GM12878 (cell line): ENCODE data around the gene ZNF496. TPM values are rescaled to one million over a fixed set of nuclear protein-coding genes. Genes with fewer than 3 reads are reported as not detected.
"Not testable (repeated sequence)": the region's sequence is repeated elsewhere in the genome, so short reads cannot be mapped to it uniquely, and the experiment has no call there.

Experiments
- ATAC-seq: fragments of 200-7000 bp; cut with Tn5 transposase; 3 replicates; pipeline ENCODE4 v1.9.1; 2020; ENCODE audit warnings: mild to moderate bottlenecking, moderate library complexity
- BruUV-seq: library from RNA; stranded (reverse); fragments of 400-500 nt; replicated peaks from 2 replicates; lab custom pipeline; 2021; lab: Mats Ljungman, UMichigan
- CTCF ChIA-PET: fragments of 300-600 bp; sonication (Branson Sonifier 250); formaldehyde crosslinking; extraction: SDS; loops from one replicate; lab custom pipeline; 2021; ENCODE audit warnings: inconsistent platforms; lab: Yijun Ruan, JAX
- POLR2A ChIA-PET: fragments of 350-600 bp; formaldehyde crosslinking; extraction: SDS; loops from one replicate; lab custom pipeline; 2021; ENCODE audit warnings: inconsistent platforms; lab: Charles Lee
- RAD21 ChIA-PET: fragments of 300-600 bp; sonication (Branson Sonifier 250); formaldehyde crosslinking; loops from one replicate; lab custom pipeline; 2023; ENCODE audit warnings: antibody characterized with exemption; ENCODE audit not compliant: unreplicated experiment; lab: Charles Lee
- SMC1A ChIA-PET: fragments of 300-600 bp; sonication (Branson Sonifier 250); formaldehyde crosslinking; loops from one replicate; lab custom pipeline; 2023; ENCODE audit not compliant: unreplicated experiment, uncharacterized antibody; lab: Charles Lee
- DNase-seq: peaks from one replicate; pipeline ENCODE4 v3.0.0-alpha.2; 2011; ENCODE audit warnings: low read depth, low spot score
- FAIRE-seq: peaks from 3 replicates; lab custom pipeline; 2011; peaks lifted over from hg19 to GRCh38; lab: Jason Lieb, UNC
- H2AFZ ChIP-seq: 2 replicates; pipeline ENCODE4 v1.6.0; 2011; ENCODE audit warnings: low read depth, low read length, control low read depth; ENCODE audit not compliant: control insufficient read depth
- H3K27ac ChIP-seq: 2 replicates; pipeline ENCODE4 v1.5.1; 2011; ENCODE audit warnings: control low read depth; ENCODE audit not compliant: control insufficient read depth, insufficient read depth
- H3K27me3 ChIP-seq, 2 experiments: replicated peaks in 1 of 2; 2 replicates each; pipeline versions ENCODE4 v1.6.0 to v1.6.1; 2011; ENCODE audit warnings: low read length in 1 of 2; ENCODE audit not compliant: control insufficient read depth in 2 of 2, insufficient read depth in 2 of 2
- H3K36me3 ChIP-seq, 2 experiments: 2 replicates each; pipeline ENCODE4 v1.5.1; 2011; ENCODE audit warnings: low read length in 1 of 2; ENCODE audit not compliant: control insufficient read depth in 2 of 2, insufficient read depth in 2 of 2
- H3K4me1 ChIP-seq: 2 replicates; pipeline ENCODE4 v1.6.1; 2011; ENCODE audit warnings: mild to moderate bottlenecking, low read length, moderate library complexity, mixed read lengths; ENCODE audit not compliant: control insufficient read depth, insufficient read depth
- H3K4me2 ChIP-seq: 2 replicates; pipeline ENCODE4 v1.6.0; 2011; ENCODE audit warnings: control low read depth; ENCODE audit not compliant: control insufficient read depth, insufficient read depth
- H3K4me3 ChIP-seq: fragments of 200-600 bp; sonication (generic); 2 replicates; pipeline ENCODE4 v1.5.1; 2016
- H3K79me2 ChIP-seq: 2 replicates; pipeline ENCODE4 v1.6.0; 2011; ENCODE audit warnings: low read length; ENCODE audit not compliant: control insufficient read depth, insufficient read depth
- H3K9ac ChIP-seq: 2 replicates; pipeline ENCODE4 v1.8.0; 2011; ENCODE audit warnings: low read length, control low read depth, mixed read lengths; ENCODE audit not compliant: control insufficient read depth, insufficient read depth
- H3K9me3 ChIP-seq: replicated peaks from 3 replicates; pipeline ENCODE4 v1.5.1; 2011; ENCODE audit warnings: mild to moderate bottlenecking, low read length; ENCODE audit not compliant: control insufficient read depth, insufficient read depth
- H4K20me1 ChIP-seq: 2 replicates; pipeline ENCODE4 v1.6.0; 2011; ENCODE audit not compliant: control insufficient read depth, insufficient read depth
- MYB ChIP-seq: fragments of 150-350 bp; IDR thresholded peaks from 2 replicates; pipeline ENCODE4 v1.6.1; 2014; ENCODE audit warnings: mild to moderate bottlenecking, low read depth, low read length, borderline replicate concordance
- SMARCA5 ChIP-seq: fragments of 450-650 bp; IDR thresholded peaks from 2 replicates; pipeline ENCODE4 v1.6.1; 2017; ENCODE audit warnings: mild to moderate bottlenecking
- SMC3 ChIP-seq: IDR thresholded peaks from 2 replicates; pipeline ENCODE4 v1.6.1; 2011; ENCODE audit warnings: low read length, improper control_type of control experiment, borderline replicate concordance
- WGBS: methylation state at CpG from one replicate; pipeline ENCODE4 v1.1.6; 2016; ENCODE audit warnings: low lambda C conversion rate; ENCODE audit not compliant: insufficient replicate concordance, insufficient coverage; ENCODE audit errors: missing lambda C conversion rate; 5-methylcytosine and 5-hydroxymethylcytosine counted together
- in situ Hi-C: fragments of 300-500 bp; cut with MboI; formaldehyde crosslinking; loops from 9 replicates; pipeline ENCODE4 v1.14.3; 2018; ENCODE audit warnings: mixed read lengths
- intact Hi-C: fragments of 100-400 bp; cut with micrococcal nuclease; formaldehyde crosslinking; loops from one replicate; pipeline ENCODE4 v1.14.2; 2022; ENCODE audit not compliant: unreplicated experiment
- polyA plus RNA-seq, 11 experiments: library from polyadenylated mRNA; depleted of rRNA in 4 of 11; unstranded in 6 of 11; stranded (reverse) in 5 of 11; fragments of >200 nt; fragmentation: Nextera tagmentation in 4 of 11; fragmentation: Illumina TruSeq in 1 of 11; extraction: Ambion mirVana in 4 of 11; extraction: Trizol in 1 of 11; gene quantifications; 1 replicate in 1 of 11; 2 replicates in 10 of 11; pipeline versions ENCODE4 v1.2.1 to v1.2.3, GENCODE V29; 2011 to 2016; ENCODE audit warnings: inconsistent platforms in 2 of 11, missing spikeins in 2 of 11, low read depth in 1 of 11
- total RNA-seq, 4 experiments: library from RNA; depleted of rRNA in 3 of 4; stranded (reverse); fragments of >200 nt in 3 of 4; fragmentation: Illumina TruSeq in 1 of 4; extraction: Trizol in 1 of 4; gene quantifications; 2 replicates each; pipeline versions ENCODE4 v1.2.1 to v1.2.3, GENCODE V29; 2013 to 2021
- TF ChIP-seq, protein P1 (sequence below): fragments of 450-650 bp; IDR thresholded peaks from 2 replicates; pipeline ENCODE4 v1.6.1; 2017; ENCODE audit warnings: mild to moderate bottlenecking
- TF ChIP-seq, protein P2 (sequence below): fragments of 450-650 bp; formaldehyde crosslinking; IDR thresholded peaks from 2 replicates; pipeline ENCODE4 v1.4.0; 2022; ENCODE audit warnings: mild to moderate bottlenecking, moderate library complexity

The ZNF496 gene
- total and polyA plus RNA-seq, 10 of the 15 experiments (the other 5 are each of a cell fraction or from before 2014, with no cell fraction given): 1.6 to 26.4 (median 12.5) TPM

DNA sequence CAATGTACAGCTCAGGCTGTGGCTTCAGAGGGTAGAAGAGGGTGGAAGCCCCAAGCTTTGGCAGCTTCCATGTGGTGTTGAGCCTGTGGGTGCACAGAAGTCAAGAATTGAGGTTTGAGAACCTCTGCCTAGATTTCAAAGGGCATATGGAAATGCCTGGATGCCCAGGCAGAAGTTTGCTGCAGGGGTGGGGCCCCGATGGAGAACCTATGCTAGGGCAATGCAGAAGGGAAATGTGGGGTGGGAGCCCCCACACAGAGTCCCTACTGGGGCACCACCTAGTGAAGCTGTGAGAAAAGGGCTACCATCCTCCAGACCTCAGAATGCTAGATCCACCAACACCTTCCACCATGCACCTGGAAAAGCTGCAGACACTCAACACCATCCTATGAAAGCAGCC is 34.7 kb upstream of the ZNF496 start:
- H3K4me1 ChIP-seq, H3K36me3 ChIP-seq, FAIRE-seq, CTCF ChIA-PET, BruUV-seq, H4K20me1 ChIP-seq, DNase-seq, H3K4me2 ChIP-seq, H3K27ac ChIP-seq, H3K27me3 ChIP-seq, intact Hi-C loops, H3K9ac ChIP-seq, ATAC-seq, H3K79me2 ChIP-seq, H3K4me3 ChIP-seq: not testable (repeated sequence)
- ChIA-PET POLR2A (interaction anchor here (0.7 kb wide), 1 partner anchor 9 kb away, joined by 4 read pairs; no protein-coding TSS in a partner anchor), SMC1A (interaction anchor here (1.0 kb wide), 2 partner anchors 9 to 23 kb away, joined by 3 read pairs; no protein-coding TSS in a partner anchor), RAD21 (interaction anchor here (0.7 to 1.5 kb wide), 4 partner anchors 9 to 79 kb away, joined by 3 to 9 read pairs (median 3); no protein-coding TSS in a partner anchor)
- in situ Hi-C loops: loop anchor here (25.0 kb wide), 1 partner anchor 1071 kb away; the partner anchor contains the start of gene OR2T2
- 0% methylated on average over 1 of the region's 1 CpG for WGBS
- 0 out of 2 replicates have a peak, but pooled peaks have one; percentile 26 for TF ChIP-seq SMARCA5
- TF ChIP-seq, all 136 proteins: peak for 1; not testable (repeated sequence) for 135
- H2AFZ ChIP-seq, H3K9me3 ChIP-seq: not testable (repeated sequence)

DNA sequence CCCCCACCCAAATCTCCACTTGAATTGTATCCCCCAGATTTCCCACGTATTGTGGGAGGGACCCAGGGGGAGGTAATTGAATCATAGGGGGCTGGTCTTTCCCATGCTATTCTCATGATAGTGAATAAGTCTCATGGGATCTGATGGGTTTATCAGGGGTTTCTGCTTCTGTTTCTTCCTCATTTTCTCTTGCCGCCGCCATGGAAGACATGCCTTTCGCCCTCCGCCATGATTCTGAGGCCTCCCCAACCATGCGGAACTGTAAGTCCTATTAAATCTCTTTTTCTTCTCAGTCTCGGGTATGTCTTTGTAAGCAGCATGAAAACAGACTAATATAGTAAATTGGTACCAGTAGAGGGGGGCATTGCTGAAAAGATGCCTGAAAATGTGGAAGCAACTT is 33.4 kb upstream of the ZNF496 start:
- ATAC-seq: no peak
- DNase-seq: no peak
- Histone ChIP-seq H2AFZ (no peak overlapping the region), H3K27ac (no peak overlapping the region), H3K4me2 (no peak overlapping the region), H3K27me3 (no peaks in the 10 kb centered on the region), H3K79me2 (no peaks in the 10 kb centered on the region), H4K20me1 (no peaks in the 10 kb centered on the region), H3K9ac (no peak overlapping the region), H3K4me3 (no peak overlapping the region), H3K9me3 (peaks cover 6% of the 10 kb centered on the region; the same call in 2 of the 3 replicates), H3K4me1 (peaks cover 7% of the 10 kb centered on the region), H3K36me3 (no peaks in the 10 kb centered on the region)
- no peak for FAIRE-seq
- RAD21 ChIA-PET: no interaction called here
- POLR2A ChIA-PET: no interaction called here
- in situ Hi-C loops (loop anchor here (25.0 kb wide), 1 partner anchor 1072 kb away; the partner anchor contains the start of gene OR2T2), intact Hi-C loops (no loop called here)
- TF ChIP-seq MYB (no peak), SMC3 (no peak)
- TF ChIP-seq, protein P1, sequence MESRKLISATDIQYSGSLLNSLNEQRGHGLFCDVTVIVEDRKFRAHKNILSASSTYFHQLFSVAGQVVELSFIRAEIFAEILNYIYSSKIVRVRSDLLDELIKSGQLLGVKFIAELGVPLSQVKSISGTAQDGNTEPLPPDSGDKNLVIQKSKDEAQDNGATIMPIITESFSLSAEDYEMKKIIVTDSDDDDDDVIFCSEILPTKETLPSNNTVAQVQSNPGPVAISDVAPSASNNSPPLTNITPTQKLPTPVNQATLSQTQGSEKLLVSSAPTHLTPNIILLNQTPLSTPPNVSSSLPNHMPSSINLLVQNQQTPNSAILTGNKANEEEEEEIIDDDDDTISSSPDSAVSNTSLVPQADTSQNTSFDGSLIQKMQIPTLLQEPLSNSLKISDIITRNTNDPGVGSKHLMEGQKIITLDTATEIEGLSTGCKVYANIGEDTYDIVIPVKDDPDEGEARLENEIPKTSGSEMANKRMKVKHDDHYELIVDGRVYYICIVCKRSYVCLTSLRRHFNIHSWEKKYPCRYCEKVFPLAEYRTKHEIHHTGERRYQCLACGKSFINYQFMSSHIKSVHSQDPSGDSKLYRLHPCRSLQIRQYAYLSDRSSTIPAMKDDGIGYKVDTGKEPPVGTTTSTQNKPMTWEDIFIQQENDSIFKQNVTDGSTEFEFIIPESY: peak; percentile 56; the same call in 1 of the 2 replicates
- TF ChIP-seq, protein P2, sequence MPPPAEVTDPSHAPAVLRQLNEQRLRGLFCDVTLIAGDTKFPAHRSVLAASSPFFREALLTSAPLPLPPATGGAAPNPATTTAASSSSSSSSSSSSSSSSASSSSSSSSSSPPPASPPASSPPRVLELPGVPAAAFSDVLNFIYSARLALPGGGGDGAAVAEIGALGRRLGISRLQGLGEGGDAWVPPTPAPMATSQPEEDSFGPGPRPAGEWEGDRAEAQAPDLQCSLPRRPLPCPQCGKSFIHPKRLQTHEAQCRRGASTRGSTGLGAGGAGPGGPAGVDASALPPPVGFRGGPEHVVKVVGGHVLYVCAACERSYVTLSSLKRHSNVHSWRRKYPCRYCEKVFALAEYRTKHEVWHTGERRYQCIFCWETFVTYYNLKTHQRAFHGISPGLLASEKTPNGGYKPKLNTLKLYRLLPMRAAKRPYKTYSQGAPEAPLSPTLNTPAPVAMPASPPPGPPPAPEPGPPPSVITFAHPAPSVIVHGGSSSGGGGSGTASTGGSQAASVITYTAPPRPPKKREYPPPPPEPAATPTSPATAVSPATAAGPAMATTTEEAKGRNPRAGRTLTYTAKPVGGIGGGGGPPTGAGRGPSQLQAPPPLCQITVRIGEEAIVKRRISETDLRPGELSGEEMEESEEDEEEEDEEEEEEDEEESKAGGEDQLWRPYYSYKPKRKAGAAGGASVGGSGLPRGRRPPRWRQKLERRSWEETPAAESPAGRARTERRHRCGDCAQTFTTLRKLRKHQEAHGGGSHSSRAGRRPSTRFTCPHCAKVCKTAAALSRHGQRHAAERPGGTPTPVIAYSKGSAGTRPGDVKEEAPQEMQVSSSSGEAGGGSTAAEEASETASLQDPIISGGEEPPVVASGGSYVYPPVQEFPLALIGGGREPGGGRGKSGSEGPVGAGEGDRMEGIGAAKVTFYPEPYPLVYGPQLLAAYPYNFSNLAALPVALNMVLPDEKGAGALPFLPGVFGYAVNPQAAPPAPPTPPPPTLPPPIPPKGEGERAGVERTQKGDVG: no peak
- no TSS peak for BruUV-seq
- 54% methylated on average over 7 of the region's 7 CpGs for WGBS
- SMC1A ChIA-PET: no interaction called here
- CTCF ChIA-PET: interaction anchor here (2.1 kb wide), 1 partner anchor 8 kb away, joined by 9 read pairs; no protein-coding TSS in a partner anchor
